HG03280 (cell line): ENCODE measurements around the gene NCS1.

Experiments used
- ATAC-seq: cut with Tn5 transposase; IDR thresholded peaks from one replicate; pipeline ENCODE4 v1.9.1; 2021; ENCODE audit warnings: mild to moderate bottlenecking, moderate library complexity; ENCODE audit not compliant: unreplicated experiment

The NCS1 gene

GRCh38 chr9:130211548-130212226 is 39.5 kb downstream of the NCS1 start:
- no peak for ATAC-seq

- ATAC-seq, result no peak
Measured at GRCh38 chr9:130212543-130213297, 40.5 kb downstream of the NCS1 start.

GRCh38 chr9:130213911-130214761 is 41.9 kb downstream of the NCS1 start:
- ATAC-seq, result no peak

GRCh38 chr9:130214776-130215340 is 42.7 kb downstream of the NCS1 start:
- ATAC-seq, result no peak

- no peak for ATAC-seq
Measured at GRCh38 chr9:130215341-130216119, 43.3 kb downstream of the NCS1 start.

- ATAC-seq, result no peak
Measured at GRCh38 chr9:130217838-130218237, 45.6 kb downstream of the NCS1 start.

GRCh38 chr9:130219661-130220096 is 47.5 kb downstream of the NCS1 start:
- no peak for ATAC-seq

GRCh38 chr9:130220352-130220751 is 48.1 kb downstream of the NCS1 start:
- no peak for ATAC-seq

GRCh38 chr9:130222833-130223232 is 50.6 kb downstream of the NCS1 start:
- no peak for ATAC-seq

- ATAC-seq, result no peak
Measured at GRCh38 chr9:130225071-130225470, 52.9 kb downstream of the NCS1 start.

GRCh38 chr9:130225586-130225985 is 53.4 kb downstream of the NCS1 start:
- ATAC-seq, result no peak

- no peak for ATAC-seq
Measured at GRCh38 chr9:130226112-130226511, 53.9 kb downstream of the NCS1 start.

GRCh38 chr9:130227833-130228232 is 55.6 kb downstream of the NCS1 start:
- no peak for ATAC-seq

- ATAC-seq, result no peak
Measured at GRCh38 chr9:130229759-130230158, 57.6 kb downstream of the NCS1 start.

- ATAC-seq, result no peak
Measured at GRCh38 chr9:130230631-130231030, 58.4 kb downstream of the NCS1 start.

GRCh38 chr9:130232899-130233586 is 60.8 kb downstream of the NCS1 start:
- ATAC-seq, result no peak

GRCh38 chr9:130233587-130233945 is 61.4 kb downstream of the NCS1 start:
- ATAC-seq, result no peak

GRCh38 chr9:130234340-130235260 is 62.4 kb downstream of the NCS1 start:
- no peak for ATAC-seq
